Glutamatergic neuron (in vitro differentiated cells): ENCODE data around the gene RASEF. TPM values are rescaled to one million over a fixed set of nuclear protein-coding genes. Genes with fewer than 3 reads are reported as not detected.
"Not testable (repeated sequence)": the region's sequence is repeated elsewhere in the genome, so short reads cannot be mapped to it uniquely, and the experiment has no call there.

Source experiments
- DNase-seq: peaks from one replicate; pipeline ENCODE4 v3.0.0; 2022
- H3K27ac Mint-ChIP-seq: one replicate; pipeline ENCODE4 v1.8.0; 2020; ENCODE audit warnings: mild to moderate bottlenecking, mixed read lengths, inconsistent platforms; ENCODE audit not compliant: unreplicated experiment
- H3K27me3 Mint-ChIP-seq: one replicate; pipeline ENCODE4 v1.8.0; 2020; ENCODE audit warnings: mild to moderate bottlenecking, moderate library complexity, mixed read lengths, inconsistent platforms; ENCODE audit not compliant: unreplicated experiment
- H3K36me3 Mint-ChIP-seq: one replicate; pipeline ENCODE4 v1.8.0; 2020; ENCODE audit warnings: mild to moderate bottlenecking, mixed read lengths, inconsistent platforms; ENCODE audit not compliant: unreplicated experiment
- H3K4me1 Mint-ChIP-seq: one replicate; pipeline ENCODE4 v1.8.0; 2020; ENCODE audit warnings: mild to moderate bottlenecking, low read depth, mixed read lengths, inconsistent platforms; ENCODE audit not compliant: unreplicated experiment
- H3K4me3 Mint-ChIP-seq: one replicate; pipeline ENCODE4 v1.8.0; 2020; ENCODE audit warnings: mild to moderate bottlenecking, mixed read lengths, inconsistent platforms; ENCODE audit not compliant: unreplicated experiment
- H3K9me3 Mint-ChIP-seq: one replicate; pipeline ENCODE4 v1.8.0; 2020; ENCODE audit warnings: mild to moderate bottlenecking, moderate library complexity, mixed read lengths, inconsistent platforms; ENCODE audit not compliant: unreplicated experiment
- total RNA-seq: library from RNA; stranded (reverse); fragmentation: NEBNext Ultra II Directional; extraction: Animal tissue kit (Norgen Biotek cat#: 25700); gene quantifications from one replicate; pipeline ENCODE4 v1.2.1, GENCODE V29; 2021; ENCODE audit not compliant: unreplicated experiment
- TF ChIP-seq, protein P1 (sequence below): fragments of 200-600 bp; sonication (generic); IDR thresholded peaks from one replicate; pipeline ENCODE4 v1.5.0; 2021; ENCODE audit not compliant: partially characterized antibody, unreplicated experiment

Gene RASEF
- total RNA-seq, 1 donor from 2014 or later = 0.25 TPM

DNA sequence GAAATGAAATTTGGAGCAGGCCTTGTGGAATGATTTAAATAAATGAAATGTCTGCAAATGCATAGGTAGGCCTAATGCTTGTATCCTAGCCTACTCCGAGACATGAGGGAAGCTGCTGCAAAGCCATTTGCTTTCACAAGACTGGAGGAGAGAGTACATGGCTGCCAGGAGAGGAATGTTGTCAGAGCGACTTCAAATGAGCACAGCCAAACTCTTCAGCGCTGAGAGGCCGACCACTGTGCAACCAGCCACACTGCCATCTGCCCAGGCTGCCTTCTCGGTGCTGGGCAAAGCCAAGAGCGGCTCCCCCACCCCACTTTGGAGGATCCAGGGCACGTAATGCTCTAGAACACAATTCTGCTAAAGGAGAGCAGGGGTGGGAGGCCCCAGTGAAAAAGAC lies 122.6 kb downstream of the RASEF start:
- Mint-ChIP-seq H3K9me3 (no peaks in the 10 kb centered on the region), H3K27me3 (no peaks in the 10 kb centered on the region), H3K4me3 (no peak overlapping the region), H3K36me3 (no peaks in the 10 kb centered on the region), H3K27ac (no peak overlapping the region), H3K4me1 (peaks cover 2% of the 10 kb centered on the region)
- no peak for DNase-seq
- TF ChIP-seq, protein P1, sequence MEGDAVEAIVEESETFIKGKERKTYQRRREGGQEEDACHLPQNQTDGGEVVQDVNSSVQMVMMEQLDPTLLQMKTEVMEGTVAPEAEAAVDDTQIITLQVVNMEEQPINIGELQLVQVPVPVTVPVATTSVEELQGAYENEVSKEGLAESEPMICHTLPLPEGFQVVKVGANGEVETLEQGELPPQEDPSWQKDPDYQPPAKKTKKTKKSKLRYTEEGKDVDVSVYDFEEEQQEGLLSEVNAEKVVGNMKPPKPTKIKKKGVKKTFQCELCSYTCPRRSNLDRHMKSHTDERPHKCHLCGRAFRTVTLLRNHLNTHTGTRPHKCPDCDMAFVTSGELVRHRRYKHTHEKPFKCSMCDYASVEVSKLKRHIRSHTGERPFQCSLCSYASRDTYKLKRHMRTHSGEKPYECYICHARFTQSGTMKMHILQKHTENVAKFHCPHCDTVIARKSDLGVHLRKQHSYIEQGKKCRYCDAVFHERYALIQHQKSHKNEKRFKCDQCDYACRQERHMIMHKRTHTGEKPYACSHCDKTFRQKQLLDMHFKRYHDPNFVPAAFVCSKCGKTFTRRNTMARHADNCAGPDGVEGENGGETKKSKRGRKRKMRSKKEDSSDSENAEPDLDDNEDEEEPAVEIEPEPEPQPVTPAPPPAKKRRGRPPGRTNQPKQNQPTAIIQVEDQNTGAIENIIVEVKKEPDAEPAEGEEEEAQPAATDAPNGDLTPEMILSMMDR = no peak

DNA sequence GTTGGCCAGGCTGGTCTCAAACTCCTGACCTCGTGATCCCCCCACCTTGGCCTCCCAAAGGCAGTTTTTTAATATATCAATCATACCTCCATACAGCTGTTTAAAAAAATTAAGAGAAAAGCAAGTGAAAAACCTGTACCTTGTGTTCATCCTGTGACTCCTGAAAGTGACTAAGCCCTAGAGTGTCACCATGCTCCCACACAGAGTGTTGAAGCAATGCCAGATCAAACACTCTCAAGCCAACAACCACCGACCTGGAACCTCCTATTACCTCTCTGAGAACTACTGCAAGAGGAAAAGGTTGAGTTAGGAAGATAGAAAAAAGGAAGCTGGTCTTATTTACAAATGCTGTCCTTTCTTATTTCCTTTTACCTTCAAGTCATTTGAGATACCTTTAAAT lies 123.5 kb downstream of the RASEF start:
- no peak overlapping the region for H3K27ac Mint-ChIP-seq
- H3K36me3 Mint-ChIP-seq = no peaks in the 10 kb centered on the region
- H3K9me3 Mint-ChIP-seq = no peaks in the 10 kb centered on the region
- H3K4me3 Mint-ChIP-seq = no peak overlapping the region
- peaks cover 2% of the 10 kb centered on the region for H3K4me1 Mint-ChIP-seq
- TF ChIP-seq, protein P1 = no peak
- DNase-seq = no peak
- H3K27me3 Mint-ChIP-seq = no peaks in the 10 kb centered on the region

DNA sequence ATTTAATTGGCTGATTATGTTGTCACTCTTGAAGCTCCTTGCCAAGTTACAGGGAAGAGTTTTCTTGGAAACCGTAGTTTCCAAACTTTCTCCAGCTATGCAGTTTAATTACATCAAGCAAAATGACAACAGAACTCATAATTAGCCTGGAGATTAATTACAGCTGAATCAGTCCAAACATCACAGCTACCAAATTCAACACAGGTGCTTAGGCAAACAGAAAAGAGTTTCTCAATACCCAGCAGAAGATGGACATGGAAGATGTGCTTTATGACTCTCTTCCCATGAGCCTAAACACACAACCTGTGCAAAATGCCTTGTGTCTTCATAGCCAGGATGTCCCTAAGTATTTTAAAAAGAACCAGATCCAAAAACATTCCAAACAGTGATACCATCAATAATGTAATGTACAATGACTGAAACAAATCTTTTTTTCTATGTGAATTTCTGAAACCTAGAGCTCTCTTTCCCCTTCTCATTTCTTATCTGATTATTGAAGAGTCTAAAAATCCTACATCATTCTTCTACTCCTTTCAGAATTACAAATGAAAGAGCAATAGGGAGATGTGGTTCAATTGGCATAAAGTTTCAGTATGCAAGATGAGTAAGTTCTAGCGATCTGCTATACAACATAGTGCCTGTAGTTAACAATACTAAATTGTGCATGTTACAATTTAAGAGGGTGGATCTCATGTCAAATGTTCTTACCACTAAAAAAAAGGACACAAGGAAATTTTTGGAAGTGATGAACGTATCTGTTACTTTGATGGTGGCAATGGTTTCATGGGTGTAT lies 124.3 kb downstream of the RASEF start:
- H3K36me3 Mint-ChIP-seq = no peaks in the 10 kb centered on the region
- TF ChIP-seq, protein P1 = no peak
- no peaks in the 10 kb centered on the region for H3K9me3 Mint-ChIP-seq
- no peak for DNase-seq
- no peaks in the 10 kb centered on the region for H3K27me3 Mint-ChIP-seq
- no peak overlapping the region for H3K4me3 Mint-ChIP-seq
- H3K27ac Mint-ChIP-seq = no peak overlapping the region
- peaks cover 2% of the 10 kb centered on the region for H3K4me1 Mint-ChIP-seq

DNA sequence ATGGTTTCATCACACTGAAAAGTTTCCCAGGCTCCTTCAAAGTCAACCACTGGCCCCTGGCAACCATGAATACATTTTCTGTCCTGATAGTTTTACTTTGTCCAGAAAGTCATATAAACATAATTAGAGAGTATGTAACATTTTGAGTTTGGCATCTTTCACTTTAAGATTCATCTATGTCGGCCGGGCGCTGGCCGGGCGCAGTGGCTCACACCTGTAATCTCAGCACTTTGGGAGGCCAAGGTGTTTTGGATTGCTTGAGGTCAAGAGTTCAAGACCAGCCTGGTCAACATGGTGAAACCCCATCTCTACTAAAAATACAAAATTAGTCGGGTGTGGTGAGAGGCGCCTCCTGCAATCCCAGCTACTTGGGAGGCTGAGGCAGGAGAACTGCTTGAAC lies 126.4 kb downstream of the RASEF start:
- not testable (repeated sequence) for DNase-seq, H3K4me3 Mint-ChIP-seq, H3K27me3 Mint-ChIP-seq, H3K4me1 Mint-ChIP-seq, H3K36me3 Mint-ChIP-seq, H3K27ac Mint-ChIP-seq, H3K9me3 Mint-ChIP-seq

DNA sequence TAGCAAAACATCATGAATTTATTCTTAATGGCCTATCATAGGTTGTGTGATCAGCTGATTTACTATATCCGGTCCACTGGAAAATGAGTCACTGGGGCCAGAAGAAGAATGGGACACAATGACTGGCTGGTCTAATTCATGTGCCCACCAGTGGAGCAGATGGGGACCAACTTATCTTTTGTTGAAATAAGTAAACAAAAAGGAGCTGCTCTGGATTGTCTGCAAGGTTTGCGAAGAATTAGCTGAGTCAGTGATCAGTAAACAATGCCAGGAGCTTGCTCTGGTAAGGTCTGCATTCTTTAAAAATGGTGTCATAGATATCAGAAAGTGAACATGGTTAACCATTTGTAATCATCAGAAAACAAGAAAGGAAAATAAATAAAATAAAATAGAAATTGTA lies 128.0 kb downstream of the RASEF start:
- no peaks in the 10 kb centered on the region for H3K4me1 Mint-ChIP-seq
- no peaks in the 10 kb centered on the region for H3K27me3 Mint-ChIP-seq
- TF ChIP-seq, protein P1 = no peak
- H3K9me3 Mint-ChIP-seq = no peaks in the 10 kb centered on the region
- no peak overlapping the region for H3K27ac Mint-ChIP-seq
- no peaks in the 10 kb centered on the region for H3K36me3 Mint-ChIP-seq
- no peak for DNase-seq
- H3K4me3 Mint-ChIP-seq = no peak overlapping the region

DNA sequence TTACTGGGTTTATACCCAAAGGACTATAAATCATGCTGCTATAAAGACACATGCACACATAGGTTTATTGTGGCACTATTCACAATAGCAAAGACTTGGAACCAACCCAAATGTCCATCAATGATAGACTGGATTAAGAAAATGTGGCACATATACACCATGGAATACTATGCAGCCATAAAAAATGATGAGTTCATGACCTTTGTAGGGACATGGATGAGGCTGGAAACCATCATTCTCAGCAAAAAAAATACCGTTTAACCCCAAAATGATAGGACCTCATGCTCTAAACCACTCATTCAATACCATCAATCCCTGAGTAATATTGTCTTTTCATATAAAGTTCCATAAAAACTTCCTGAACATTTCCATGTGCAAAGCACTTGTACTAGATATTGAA lies 128.9 kb downstream of the RASEF start:
- H3K9me3 Mint-ChIP-seq, H3K4me3 Mint-ChIP-seq, H3K27ac Mint-ChIP-seq, DNase-seq, H3K4me1 Mint-ChIP-seq, H3K36me3 Mint-ChIP-seq, H3K27me3 Mint-ChIP-seq: not testable (repeated sequence)
